GM12891 (cell line): ENCODE results near the gene KLHL5.
"Not testable (repeated sequence)": the region's sequence is repeated elsewhere in the genome, so short reads cannot be mapped to it uniquely, and the experiment has no call there.

ENCODE experiments used
- DNase-seq: peaks from one replicate; pipeline ENCODE4 v3.0.0; 2011; ENCODE audit warnings: low spot score; ENCODE audit not compliant: insufficient read length
- FAIRE-seq: peaks from 2 replicates; lab custom pipeline; 2011; peaks lifted over from hg19 to GRCh38; lab: Jason Lieb, UNC
- PAX5 ChIP-seq: IDR thresholded peaks from 2 replicates; pipeline ENCODE4 v1.6.1; 2011; ENCODE audit warnings: low read length, moderate library complexity, mild to moderate bottlenecking; ENCODE audit not compliant: insufficient read depth, severe bottlenecking
- POLR2A ChIP-seq: IDR thresholded peaks from 2 replicates; pipeline ENCODE4 v1.6.1; 2011; ENCODE audit warnings: low read depth, low read length, control low read depth
- POLR2AphosphoS5 ChIP-seq: IDR thresholded peaks from 2 replicates; pipeline ENCODE4 v1.6.1; 2011; ENCODE audit warnings: low read depth, low read length, control low read depth
- POU2F2 ChIP-seq: IDR thresholded peaks from 2 replicates; pipeline ENCODE4 v1.6.1; 2011; ENCODE audit warnings: low read depth, mild to moderate bottlenecking, control low read depth, low read length, moderate library complexity
- SPI1 ChIP-seq: IDR thresholded peaks from 2 replicates; pipeline ENCODE4 v1.6.1; 2011; ENCODE audit warnings: low read depth, low read length, control low read depth
- TAF1 ChIP-seq: IDR thresholded peaks from 2 replicates; pipeline ENCODE4 v1.6.1; 2011; ENCODE audit warnings: low read depth, low read length, control low read depth

KLHL5 gene

DNA sequence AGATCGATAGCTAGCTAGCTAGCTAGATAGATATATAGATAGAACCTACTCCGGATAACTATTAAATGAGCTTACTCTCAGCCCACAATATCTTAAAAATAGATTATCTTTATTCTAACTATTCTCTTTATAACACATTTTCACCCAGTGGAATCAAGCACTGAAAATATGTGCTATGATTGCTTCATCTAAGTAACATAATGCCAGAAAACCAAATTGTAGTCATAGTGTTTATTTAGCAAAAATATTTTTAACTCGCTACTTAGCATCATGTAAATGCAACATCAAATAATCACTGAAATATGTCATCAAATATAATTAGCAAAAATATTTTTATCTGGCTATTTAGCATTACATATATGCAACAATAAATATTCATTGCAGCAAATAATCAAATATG lies 31.3 kb upstream of the KLHL5 start:
- no peak for DNase-seq

DNA sequence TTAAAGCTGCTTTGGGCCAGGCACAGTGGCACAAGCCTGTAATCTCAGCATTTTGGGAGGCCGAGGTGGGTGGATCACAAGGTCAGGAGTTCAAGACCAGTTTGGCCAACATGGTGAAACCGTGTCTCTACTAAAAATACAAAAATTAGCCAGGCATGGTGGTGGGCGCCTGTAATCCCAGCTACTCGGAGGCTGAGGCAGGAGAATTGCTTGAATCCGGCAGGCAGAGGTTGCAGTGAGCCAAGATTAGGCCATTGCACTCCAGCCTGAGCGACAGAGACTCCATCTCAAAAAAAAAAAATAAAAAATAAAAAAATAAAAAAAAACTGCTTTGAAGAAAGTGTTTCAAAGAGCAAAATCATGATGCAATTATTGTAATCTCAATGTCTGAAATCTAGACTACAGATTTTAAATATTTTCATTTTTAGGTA lies 30.4 kb upstream of the KLHL5 start:
- FAIRE-seq = peak; percentile 5
- DNase-seq = not testable (repeated sequence)

More for the DNA sequence above, 31.3 kb upstream of the KLHL5 start:
- FAIRE-seq = no peak
- TF ChIP-seq TAF1 (no peak), POU2F2 (no peak), PAX5 (no peak), SPI1 (no peak), POLR2AphosphoS5 (no peak), POLR2A (no peak)

GRCh38 chr4:39032218-39033085 lies 29.6 kb upstream of the KLHL5 start, which contains the start of gene TMEM156:
TSS of gene TMEM156 (minus strand) at chr4:39032409. CDS start at chr4:39032313, 96 bp downstream.
- no peak for TF ChIP-seq PAX5
- no peak for TF ChIP-seq POU2F2
- peak; percentile 73 for TF ChIP-seq SPI1
- no peak for TF ChIP-seq POLR2AphosphoS5
- TF ChIP-seq POLR2A = peak; percentile 59; the same call in 1 of the 2 replicates
- no peak for DNase-seq
- FAIRE-seq = peak; percentile 92

- FAIRE-seq (peak; percentile 51), DNase-seq (no peak)
- TF ChIP-seq POU2F2 (no peak), SPI1 (no peak), TAF1 (no peak), POLR2AphosphoS5 (no peak), POLR2A (no peak), PAX5 (no peak)
Measured at GRCh38 chr4:39036172-39036571, 25.9 kb upstream of the KLHL5 start.

GRCh38 chr4:39037491-39037825 lies 24.6 kb upstream of the KLHL5 start:
- TF ChIP-seq POU2F2 (no peak), TAF1 (no peak), PAX5 (no peak), SPI1 (no peak), POLR2AphosphoS5 (no peak), POLR2A (no peak)
- FAIRE-seq (no peak), DNase-seq (no peak)

- no peak for TF ChIP-seq TAF1
- no peak for TF ChIP-seq SPI1
- TF ChIP-seq POLR2AphosphoS5 = no peak
- no peak for TF ChIP-seq POU2F2
- TF ChIP-seq POLR2A = no peak
- TF ChIP-seq PAX5 = no peak
- DNase-seq (no peak), FAIRE-seq (peak; percentile 26)
Measured at GRCh38 chr4:39037941-39038340, 24.1 kb upstream of the KLHL5 start.

DNA sequence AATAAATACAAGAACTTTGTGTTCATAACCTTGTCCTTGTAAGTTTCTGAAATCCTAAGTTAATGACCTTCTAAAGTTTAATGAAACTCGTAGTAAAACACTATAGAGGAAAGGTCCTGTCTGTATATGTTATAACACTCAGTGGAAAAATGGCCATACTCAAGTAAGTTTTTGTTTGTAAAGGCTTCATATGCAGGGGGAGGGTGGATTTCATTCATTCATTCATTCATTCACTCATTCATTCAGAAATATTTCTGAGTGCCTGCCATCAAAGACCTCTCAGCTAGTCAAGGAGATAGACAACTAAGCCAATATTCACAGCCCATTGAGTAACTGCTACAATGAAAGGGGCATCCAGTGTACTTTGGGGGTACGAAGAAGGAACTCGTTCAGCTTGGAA lies 22.9 kb upstream of the KLHL5 start:
- TF ChIP-seq PAX5 = no peak
- TF ChIP-seq POU2F2 = no peak
- TF ChIP-seq POLR2A = no peak
- no peak for TF ChIP-seq TAF1
- no peak for TF ChIP-seq SPI1
- no peak for TF ChIP-seq POLR2AphosphoS5
- FAIRE-seq = no peak

DNA sequence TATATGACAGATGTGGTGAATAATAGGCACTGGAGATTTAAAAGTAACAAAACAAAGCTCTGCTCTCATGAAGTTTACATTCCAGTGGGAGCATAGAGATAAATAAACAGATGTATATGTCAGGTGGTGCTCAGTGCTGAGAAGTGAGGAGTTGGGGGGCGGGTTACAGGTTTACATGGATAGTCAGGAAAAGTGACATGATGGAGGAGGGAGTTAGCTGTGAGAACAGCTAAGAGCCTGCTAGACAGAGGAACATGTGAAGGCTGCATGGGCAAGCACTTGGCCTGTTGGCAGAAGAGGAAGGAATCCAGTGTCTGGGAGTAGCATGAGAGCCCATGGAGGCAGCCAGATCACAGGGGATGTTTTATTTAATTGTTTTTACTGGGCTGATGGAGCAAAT lies 19.7 kb upstream of the KLHL5 start:
- TF ChIP-seq TAF1 (no peak), POLR2AphosphoS5 (no peak), SPI1 (no peak), PAX5 (no peak), POU2F2 (no peak), POLR2A (no peak)
- FAIRE-seq (no peak), DNase-seq (no peak)

More for the DNA sequence above, 22.9 kb upstream of the KLHL5 start:
- DNase-seq = no peak

DNA sequence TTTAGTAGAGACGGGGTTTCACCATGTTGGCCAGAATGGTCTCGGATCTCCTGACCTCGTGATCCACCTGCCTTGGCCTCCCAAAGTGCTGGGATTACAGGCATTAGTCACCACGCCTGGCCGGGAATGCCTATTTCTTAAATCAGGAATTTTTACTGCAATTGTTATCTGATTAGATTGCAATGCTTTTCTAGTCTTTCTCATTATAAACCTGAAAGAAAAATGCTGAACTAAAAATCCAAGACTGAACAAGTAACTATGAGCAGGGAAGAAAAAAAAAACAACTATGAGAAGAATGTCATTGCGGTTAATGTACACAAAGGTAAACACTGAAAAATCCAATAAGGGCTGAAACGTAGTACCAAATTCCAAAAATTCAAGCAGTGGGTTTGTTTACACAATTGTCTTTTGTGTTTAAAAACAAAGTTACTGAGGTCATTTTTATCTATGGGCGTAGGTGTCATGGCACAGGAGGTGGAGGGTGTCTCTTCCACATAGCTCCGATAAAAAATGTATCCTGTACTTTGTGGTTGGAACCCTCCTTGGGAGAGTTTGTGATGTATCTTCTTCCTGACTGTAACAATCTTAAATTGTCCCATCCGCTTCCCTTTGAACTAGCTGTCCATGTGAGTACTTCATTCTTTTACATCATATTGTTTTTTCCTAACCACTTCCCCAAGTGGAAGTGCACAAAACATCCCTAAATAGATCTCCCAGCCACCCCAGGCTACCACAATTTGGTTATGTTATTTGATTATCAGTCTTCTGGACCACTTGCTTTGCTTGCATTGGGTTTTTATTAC lies 18.8 kb upstream of the KLHL5 start:
- FAIRE-seq (no peak), DNase-seq (no peak)
- TF ChIP-seq TAF1 (no peak), POU2F2 (no peak), SPI1 (no peak), POLR2AphosphoS5 (no peak), PAX5 (no peak), POLR2A (no peak)
